ENCODE data around the gene RBBP4. TPM values are rescaled to one million over a fixed set of nuclear protein-coding genes. Genes with fewer than 3 reads are reported as not detected.

Gene RBBP4
- total and polyA plus RNA-seq, 2 of the 8 experiments (the other 6 are each of a cell fraction or from before 2014, with no cell fraction given), result 147 to 397 TPM

- TF ChIP-seq, protein P1, sequence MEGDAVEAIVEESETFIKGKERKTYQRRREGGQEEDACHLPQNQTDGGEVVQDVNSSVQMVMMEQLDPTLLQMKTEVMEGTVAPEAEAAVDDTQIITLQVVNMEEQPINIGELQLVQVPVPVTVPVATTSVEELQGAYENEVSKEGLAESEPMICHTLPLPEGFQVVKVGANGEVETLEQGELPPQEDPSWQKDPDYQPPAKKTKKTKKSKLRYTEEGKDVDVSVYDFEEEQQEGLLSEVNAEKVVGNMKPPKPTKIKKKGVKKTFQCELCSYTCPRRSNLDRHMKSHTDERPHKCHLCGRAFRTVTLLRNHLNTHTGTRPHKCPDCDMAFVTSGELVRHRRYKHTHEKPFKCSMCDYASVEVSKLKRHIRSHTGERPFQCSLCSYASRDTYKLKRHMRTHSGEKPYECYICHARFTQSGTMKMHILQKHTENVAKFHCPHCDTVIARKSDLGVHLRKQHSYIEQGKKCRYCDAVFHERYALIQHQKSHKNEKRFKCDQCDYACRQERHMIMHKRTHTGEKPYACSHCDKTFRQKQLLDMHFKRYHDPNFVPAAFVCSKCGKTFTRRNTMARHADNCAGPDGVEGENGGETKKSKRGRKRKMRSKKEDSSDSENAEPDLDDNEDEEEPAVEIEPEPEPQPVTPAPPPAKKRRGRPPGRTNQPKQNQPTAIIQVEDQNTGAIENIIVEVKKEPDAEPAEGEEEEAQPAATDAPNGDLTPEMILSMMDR (IDR thresholded peaks at IDR 0.05; ENCODE audit: control extremely low read depth in 1 of 3, insufficient read depth in 1 of 3, low read depth in 1 of 3, low read length in 3 of 3), result no peak
- TF ChIP-seq SIN3A (conservative IDR thresholded peaks at IDR 0.05 in 1 of 2, IDR thresholded peaks at IDR 0.05 in 1 of 2; ENCODE audit: low read depth in 1 of 2, low read length in 2 of 2), result no peak
- TF ChIP-seq ASH2L (IDR thresholded peaks at IDR 0.05; ENCODE audit: low read length), result no peak
- no peak for TF ChIP-seq SP1 (IDR thresholded peaks at IDR 0.05; ENCODE audit: low read depth, low read length)
- TF ChIP-seq POLR2A (IDR thresholded peaks at IDR 0.05; ENCODE audit: control extremely low read depth in 1 of 2, low read depth in 2 of 2, low read length in 2 of 2), result no peak
- no peak for TF ChIP-seq KDM4A (IDR thresholded peaks at IDR 0.05; ENCODE audit: low read depth, low read length, severe bottlenecking)
Measured at GRCh38 chr1:32718036-32718435, 67.0 kb downstream of the RBBP4 start (continued).
